Ovary (tissue), 3 donors: ENCODE data around the gene SLC26A1.

ENCODE experiments used
- CTCF ChIP-seq, 3 donors: fragments of 450-650 bp in 2 of 3; fragments of 200-600 bp in 1 of 3; IDR thresholded peaks; one replicate each; pipeline versions ENCODE4 v1.5.1 to v1.8.0; 2016 to 2022; ENCODE audit warnings: antibody characterized with exemption in 3 of 3, mild to moderate bottlenecking in 1 of 3
- EP300 ChIP-seq: sonication (generic); formaldehyde crosslinking; IDR thresholded peaks from one replicate; pipeline ENCODE4 v1.6.1; 2017; ENCODE audit warnings: antibody characterized with exemption
- POLR2A ChIP-seq: fragments of 450-650 bp; IDR thresholded peaks from one replicate; pipeline ENCODE4 v1.6.1; 2017; ENCODE audit warnings: antibody characterized with exemption, mild to moderate bottlenecking, moderate library complexity
- donor health status: DM: no; HTN: no; CAD: no.

- TF ChIP-seq CTCF (IDR thresholded peaks at IDR 0.05) (no peak), POLR2A (no peak), EP300 (no peak)
Observed at GRCh38 chr4:1041147-1041935, 48.1 kb upstream of the SLC26A1 start.
